UCSD-AML1 (cell line): ENCODE results near the gene TMEM11.
A peak's percentile ranks its signal among the peaks of the same experiment; 100 is the strongest.
"Not testable (repeated sequence)": the region's sequence is repeated elsewhere in the genome, so short reads cannot be mapped to it uniquely, and the experiment has no call there.

Experiments
- DNase-seq: peaks from one replicate; lab custom pipeline; 2025; ENCODE audit not compliant: unreplicated experiment; lab: John Stamatoyannopoulos, UW

The TMEM11 gene

GRCh38 chr17:21242780-21243515 is 29.0 kb upstream of the TMEM11 start:
- no peak for DNase-seq

- no peak for DNase-seq
These were observed 28.2 kb upstream of the TMEM11 start for GRCh38 chr17:21242026-21242697.

GRCh38 chr17:21241564-21241963 is 27.6 kb upstream of the TMEM11 start:
- DNase-seq: no peak

- DNase-seq: no peak
These were observed 26.6 kb upstream of the TMEM11 start for GRCh38 chr17:21240369-21241055.

GRCh38 chr17:21239680-21240368 is 25.9 kb upstream of the TMEM11 start:
- no peak for DNase-seq

GRCh38 chr17:21235921-21236320 is 22.0 kb upstream of the TMEM11 start:
- no peak for DNase-seq

- DNase-seq: no peak
These were observed 19.8 kb upstream of the TMEM11 start for GRCh38 chr17:21233581-21234347.

- no peak for DNase-seq
These were observed 18.2 kb upstream of the TMEM11 start for GRCh38 chr17:21232033-21232749.

GRCh38 chr17:21231533-21231932 is 17.6 kb upstream of the TMEM11 start:
- DNase-seq: no peak

- no peak for DNase-seq
These were observed 14.9 kb upstream of the TMEM11 start for GRCh38 chr17:21228845-21229244.

- no peak for DNase-seq
These were observed 14.2 kb upstream of the TMEM11 start for GRCh38 chr17:21228111-21228510.

- not testable (repeated sequence) for DNase-seq
These were observed 13.3 kb upstream of the TMEM11 start for GRCh38 chr17:21227277-21227676.

GRCh38 chr17:21223086-21223485 is 9.1 kb upstream of the TMEM11 start:
- DNase-seq: no peak

GRCh38 chr17:21218831-21219380 is 4.9 kb upstream of the TMEM11 start:
- no peak for DNase-seq

GRCh38 chr17:21218101-21218500 is 4.1 kb upstream of the TMEM11 start:
- peak; percentile 34 for DNase-seq

- DNase-seq: no peak
These were observed 3.4 kb upstream of the TMEM11 start for GRCh38 chr17:21217346-21217745.

- no peak for DNase-seq
These were observed 2.0 kb upstream of the TMEM11 start for GRCh38 chr17:21215935-21216334.

- no peak for DNase-seq
These were observed 998 bp upstream of the TMEM11 start for GRCh38 chr17:21214777-21215541.

- no peak for DNase-seq
These were observed 335 bp downstream of the TMEM11 start for GRCh38 chr17:21213638-21214014.
